Ishikawa (cell line): Measurements from ENCODE around the gene SPRTN.

ENCODE experiments used
- CREB1 ChIP-seq: IDR thresholded peaks from 2 replicates; pipeline ENCODE4 v1.6.1; 2012; ENCODE audit warnings: low read depth
- EP300 ChIP-seq: IDR thresholded peaks from 2 replicates; pipeline ENCODE4 v1.6.1; 2012; ENCODE audit warnings: borderline replicate concordance
- FOXM1 ChIP-seq: IDR thresholded peaks from 2 replicates; pipeline ENCODE4 v1.6.1; 2012; ENCODE audit warnings: low read depth, borderline replicate concordance
- MAX ChIP-seq: IDR thresholded peaks from 2 replicates; pipeline ENCODE4 v1.6.1; 2012
- REST ChIP-seq: IDR thresholded peaks from 2 replicates; pipeline ENCODE4 v1.6.1; 2012; ENCODE audit warnings: low read depth, mild to moderate bottlenecking
- TAF1 ChIP-seq: IDR thresholded peaks from 2 replicates; pipeline ENCODE4 v1.6.1; 2012; ENCODE audit warnings: low read depth, mild to moderate bottlenecking
- YY1 ChIP-seq: IDR thresholded peaks from 2 replicates; pipeline ENCODE4 v1.6.1; 2012; ENCODE audit warnings: low read depth
- ZBTB7A ChIP-seq: IDR thresholded peaks from 2 replicates; pipeline ENCODE4 v1.6.1; 2012; ENCODE audit warnings: low read depth

- TF ChIP-seq ZBTB7A: no peak
- no peak for TF ChIP-seq EP300
- TF ChIP-seq YY1: no peak
- TF ChIP-seq TAF1: no peak
- TF ChIP-seq FOXM1: no peak
- TF ChIP-seq MAX: no peak
- TF ChIP-seq CREB1: no peak
- no peak for TF ChIP-seq REST
Observed at GRCh38 chr1:231301990-231302389, 36.1 kb upstream of the SPRTN start.
